NOMO-1 treated with DMSO at 0.1 percent for 48 hours (cell line): ENCODE measurements around the gene CPED1.

Source experiments
- DNase-seq: peaks from one replicate; lab custom pipeline; 2025; ENCODE audit not compliant: unreplicated experiment; lab: John Stamatoyannopoulos, UW

CPED1 gene

DNA sequence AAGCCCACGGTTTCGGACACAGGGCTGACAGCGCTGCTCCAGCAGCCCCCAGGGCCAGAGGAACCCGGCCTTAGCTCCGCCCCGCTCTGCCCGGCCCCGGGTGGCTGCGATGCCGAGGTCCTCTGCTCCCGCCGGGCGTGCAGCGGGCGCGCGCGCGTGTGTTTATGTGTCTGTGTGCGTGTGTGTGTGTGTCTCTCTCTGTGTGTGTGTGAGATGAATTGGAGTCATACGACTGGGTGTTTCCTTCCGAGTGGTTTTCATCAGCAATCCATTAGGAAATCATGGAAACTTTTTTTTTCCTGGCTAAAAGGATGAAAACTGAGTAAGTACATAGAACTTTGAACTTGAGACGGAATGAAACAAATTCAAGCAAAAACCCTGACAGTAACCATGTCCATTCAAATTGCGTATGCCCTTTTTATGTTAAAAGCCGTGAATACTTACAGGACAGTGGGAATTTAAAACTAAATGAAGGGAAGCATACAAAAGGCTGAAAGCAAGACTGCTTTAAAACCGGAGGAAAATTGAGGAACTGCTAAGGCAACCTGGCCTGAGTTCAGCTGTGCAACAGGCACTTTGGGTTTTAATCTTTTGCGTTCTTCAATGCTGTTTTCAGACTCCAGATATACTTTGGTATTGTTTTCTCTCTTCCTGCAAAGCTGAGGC lies at the start of gene CPED1:
TSS of gene CPED1 (plus strand) at position 121 of the 666 bp plus-strand sequence. CDS start 911 bp downstream, outside the sequence.
- no peak for DNase-seq

DNA sequence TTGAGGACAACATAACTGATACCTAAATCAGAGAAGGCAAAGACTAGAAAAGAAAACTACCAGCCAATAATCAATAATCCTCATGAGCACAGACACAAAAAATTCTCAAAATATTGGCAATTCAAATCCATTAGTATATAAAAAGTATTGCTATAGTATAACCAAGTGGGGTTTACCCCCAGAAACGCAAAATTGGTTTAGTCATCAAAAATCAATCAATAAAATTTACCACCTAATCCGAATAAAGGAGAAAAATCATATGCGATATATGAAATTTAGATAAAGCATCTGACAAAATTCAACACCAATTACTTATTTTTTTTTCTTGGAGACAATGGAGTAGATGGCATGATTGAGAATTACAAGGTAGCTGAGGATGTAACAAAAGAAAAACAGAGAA lies 49.2 kb upstream of the CPED1 start:
- DNase-seq, result no peak

DNA sequence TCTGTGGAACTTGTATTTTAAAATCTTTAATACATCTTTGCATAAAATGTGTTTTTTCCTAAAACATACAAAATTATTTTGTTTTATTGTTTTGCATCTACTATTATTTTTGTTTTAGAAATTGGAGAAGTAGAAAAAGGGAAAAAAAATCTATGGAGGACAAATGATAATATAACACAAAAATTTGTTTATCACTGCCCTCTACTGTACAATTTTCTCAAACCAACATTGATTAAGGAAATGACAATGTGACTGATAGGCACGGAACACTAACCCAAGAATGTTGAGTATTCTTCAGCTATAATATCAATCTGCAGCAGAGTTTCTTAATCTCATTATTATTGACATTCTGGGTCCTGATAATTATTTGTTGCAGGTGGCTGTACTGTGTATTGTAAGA lies 47.4 kb upstream of the CPED1 start:
- DNase-seq, result peak; percentile 2

DNA sequence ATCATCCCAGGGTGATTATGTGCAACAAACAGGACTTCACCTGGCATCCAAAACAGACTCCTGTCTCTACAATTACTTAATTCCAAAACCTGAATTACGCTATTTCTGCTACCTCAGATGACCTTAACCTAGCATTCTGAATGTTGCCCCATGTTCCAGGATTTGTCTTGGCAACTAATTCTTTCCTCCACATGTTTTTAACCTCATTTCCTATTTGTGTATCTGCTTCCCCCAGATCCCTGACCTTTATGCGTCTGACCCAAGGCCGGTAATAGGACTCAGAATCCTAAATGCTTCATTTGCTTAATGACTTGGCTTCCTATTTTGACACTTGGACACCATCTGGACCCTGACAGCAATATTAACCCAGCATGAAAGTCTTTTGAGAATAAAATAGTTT lies 46.7 kb upstream of the CPED1 start:
- no peak for DNase-seq

DNA sequence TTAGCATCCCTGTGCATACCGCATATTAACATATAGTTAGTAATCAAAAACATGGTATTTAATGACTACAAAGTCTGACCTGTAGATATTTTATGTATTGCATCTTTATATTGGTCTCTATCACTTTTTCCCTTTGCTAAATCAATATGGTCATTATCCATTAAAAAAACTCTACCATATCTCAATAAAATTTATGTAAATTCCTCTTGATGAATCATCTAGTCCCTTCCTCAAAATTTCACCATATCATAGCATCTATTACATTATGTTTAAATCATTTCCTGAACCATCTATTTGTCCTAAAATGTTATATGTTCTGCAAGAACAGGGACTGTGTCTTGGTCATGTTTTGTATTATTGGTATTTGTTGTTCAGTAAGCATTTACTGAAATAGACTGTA lies 45.6 kb upstream of the CPED1 start:
- DNase-seq, result no peak

GRCh38 chr7:120944826-120945562 lies 43.5 kb upstream of the CPED1 start:
- no peak for DNase-seq

DNA sequence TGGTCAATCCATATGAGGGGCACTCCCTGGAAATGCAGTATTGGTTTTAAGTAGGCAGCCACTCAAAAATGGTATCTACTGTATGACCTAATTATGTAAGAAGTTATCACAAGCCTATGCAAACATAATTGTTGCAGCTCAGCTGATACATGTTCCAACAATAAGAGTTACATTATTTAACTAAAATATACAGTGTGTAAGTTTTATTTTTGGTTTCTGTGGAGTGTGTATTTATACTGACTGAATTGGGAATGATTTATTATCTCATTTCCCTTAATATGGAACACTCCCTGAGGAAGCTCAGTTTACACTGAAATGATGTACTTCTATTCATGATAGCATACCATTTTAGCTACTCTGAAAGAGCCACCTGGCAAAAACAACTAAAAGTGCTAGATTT lies 40.5 kb upstream of the CPED1 start:
- DNase-seq, result no peak

DNA sequence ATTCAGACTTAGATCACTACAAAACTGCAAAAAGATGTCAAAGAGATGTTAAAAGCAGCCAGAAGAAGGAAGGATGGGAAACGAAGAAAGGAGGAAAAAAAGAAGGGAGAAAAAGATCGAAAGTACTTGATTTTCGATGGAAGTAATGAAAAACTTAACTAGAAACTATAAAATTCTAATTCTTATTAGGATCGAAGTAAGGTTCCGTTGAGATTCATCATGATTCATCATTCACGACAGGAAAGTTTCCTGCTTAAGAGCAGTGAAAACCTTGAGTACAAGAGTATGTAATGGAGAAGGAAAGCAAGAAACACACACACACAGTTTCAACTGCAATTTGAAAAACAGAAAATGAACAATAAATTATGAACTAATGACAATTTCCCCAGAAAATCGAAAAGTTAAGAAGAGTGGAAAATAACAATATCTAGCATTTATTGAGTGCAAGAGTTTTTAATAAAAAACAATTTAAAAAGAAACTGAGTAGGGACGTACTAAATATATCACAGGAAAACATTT lies 39.1 kb upstream of the CPED1 start:
- no peak for DNase-seq

DNA sequence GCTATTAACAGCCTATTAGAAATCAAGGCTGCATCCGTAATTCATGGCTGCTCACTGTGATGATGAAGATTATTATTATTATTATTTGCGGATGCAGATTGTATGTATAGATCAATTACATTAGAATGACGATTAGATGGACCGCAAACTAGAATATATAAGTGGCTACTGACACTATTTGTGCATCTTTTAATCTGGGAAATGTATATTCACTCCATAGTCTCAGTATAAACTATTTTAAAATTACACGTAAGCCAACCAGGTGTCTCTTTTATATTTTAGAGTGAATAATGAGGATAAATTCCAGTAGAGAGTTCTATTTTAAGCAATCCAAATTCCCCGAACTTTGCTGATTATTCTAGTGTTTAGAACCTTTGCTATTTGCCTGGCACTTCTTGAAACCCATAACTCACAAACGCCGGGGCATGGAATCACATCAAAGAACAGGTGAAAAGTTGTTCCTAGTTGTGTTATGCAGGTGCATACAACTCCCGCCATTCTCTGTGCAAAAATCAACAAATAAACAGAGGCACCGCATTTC lies 38.4 kb upstream of the CPED1 start:
- DNase-seq, result no peak

DNA sequence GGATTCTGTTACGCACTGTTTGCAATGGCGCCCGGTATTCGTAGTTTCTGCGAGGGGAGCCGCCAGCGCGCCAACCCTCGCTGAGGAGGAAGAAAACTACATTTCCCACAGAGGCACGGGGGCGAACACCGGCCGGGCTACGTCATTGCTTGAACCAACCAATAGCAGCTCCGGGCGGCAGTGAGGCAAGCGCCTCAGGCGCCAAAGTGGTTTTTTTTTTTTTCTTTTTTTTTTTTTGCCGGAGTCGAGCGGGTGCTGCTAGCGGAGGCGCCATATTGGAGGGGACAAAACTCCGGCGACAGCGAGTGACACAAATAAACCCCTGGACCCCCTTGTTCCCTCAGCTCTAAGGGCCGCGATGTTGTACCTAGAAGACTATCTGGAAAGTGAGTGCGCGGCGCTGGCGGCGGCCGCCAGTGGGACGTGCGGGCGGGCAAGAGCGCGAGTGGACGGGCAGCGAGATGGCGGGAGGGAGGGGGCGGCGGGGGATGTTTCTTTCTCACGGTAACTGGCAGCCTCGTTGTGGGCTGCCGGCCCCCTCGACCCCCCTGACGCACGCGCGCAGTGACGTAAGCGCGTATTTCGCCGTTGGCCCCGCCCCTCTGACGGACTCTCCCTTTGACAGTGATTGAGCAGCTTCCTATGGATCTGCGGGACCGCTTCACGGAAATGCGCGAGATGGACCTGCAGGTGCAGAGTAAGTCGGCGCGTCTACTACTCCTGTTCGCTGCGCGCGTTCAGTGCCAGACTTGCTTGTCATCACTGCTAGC lies 37.8 kb upstream of the CPED1 start, which contains the start of gene ING3:
TSS of gene ING3 (plus strand) at position 239 of the 770 bp plus-strand sequence. CDS start at position 359, 120 bp downstream.
- peak; percentile 80 for DNase-seq

DNA sequence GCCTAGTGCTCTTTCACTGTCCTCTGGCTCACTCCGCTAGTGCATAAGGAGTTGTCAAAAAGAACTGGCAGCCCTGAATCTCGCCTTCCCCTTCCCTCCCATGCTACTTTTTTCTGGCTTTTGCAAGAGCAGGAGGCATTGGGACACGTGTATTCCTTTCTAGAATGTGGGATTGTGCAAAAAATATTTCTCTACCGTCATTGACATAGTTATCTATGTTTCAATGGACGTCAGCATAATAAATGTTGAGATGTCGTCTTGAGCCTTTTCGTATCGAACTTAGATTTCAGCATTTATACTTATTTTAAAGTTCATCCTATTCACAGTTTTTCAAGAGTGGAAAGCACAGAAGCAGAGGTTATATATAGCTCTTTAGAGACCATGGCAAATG lies 37.2 kb upstream of the CPED1 start:
- DNase-seq, result no peak

DNA sequence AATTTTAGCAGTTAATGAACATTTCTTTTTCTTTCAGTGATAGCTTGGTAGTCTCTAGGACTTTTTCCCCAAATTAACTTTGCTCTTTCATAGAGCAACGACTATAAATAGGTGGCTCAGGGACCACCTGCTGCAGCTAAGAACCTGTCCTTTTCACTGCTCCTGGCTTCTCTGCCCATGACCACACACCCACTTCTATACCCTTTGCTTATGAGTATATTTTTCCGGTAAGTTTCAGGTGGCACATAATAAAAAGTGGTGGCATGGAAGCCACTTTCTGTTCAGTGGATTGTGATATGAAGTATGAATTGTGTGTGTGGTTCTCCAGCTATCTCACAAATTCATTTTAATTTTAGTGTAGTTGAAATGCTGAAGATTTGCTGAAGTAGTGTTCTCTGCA lies 36.7 kb upstream of the CPED1 start:
- no peak for DNase-seq

DNA sequence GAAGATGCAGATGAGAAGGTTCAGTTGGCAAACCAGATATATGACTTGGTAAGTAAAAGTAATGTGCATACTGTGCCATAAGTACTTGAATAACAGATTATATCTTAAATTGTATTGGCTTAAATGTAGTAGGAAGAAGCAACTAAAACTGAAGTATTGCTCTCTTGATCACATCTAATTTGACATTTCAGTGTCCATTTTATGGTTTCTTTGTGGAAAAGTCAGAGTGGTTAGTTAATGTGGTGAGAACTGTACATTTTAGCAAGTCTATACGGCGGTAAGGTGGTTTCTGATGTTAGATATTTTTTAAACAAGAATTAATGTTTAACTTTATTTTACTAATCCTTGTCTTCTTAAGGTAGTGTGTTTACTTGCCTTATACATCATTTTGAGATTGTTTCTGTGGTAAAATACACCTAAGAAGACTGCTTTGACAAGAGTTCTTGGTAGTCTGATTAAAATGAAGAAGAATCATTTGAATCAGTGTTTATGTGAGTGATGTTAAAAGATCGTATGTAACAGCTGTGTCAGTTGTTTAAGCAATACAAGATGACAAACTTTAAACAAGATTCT lies 32.8 kb upstream of the CPED1 start:
- no peak for DNase-seq

GRCh38 chr7:120959929-120960484 lies 28.5 kb upstream of the CPED1 start:
- no peak for DNase-seq

GRCh38 chr7:120960714-120961113 lies 27.8 kb upstream of the CPED1 start:
- no peak for DNase-seq

GRCh38 chr7:120961638-120962173 lies 26.8 kb upstream of the CPED1 start:
- no peak for DNase-seq

DNA sequence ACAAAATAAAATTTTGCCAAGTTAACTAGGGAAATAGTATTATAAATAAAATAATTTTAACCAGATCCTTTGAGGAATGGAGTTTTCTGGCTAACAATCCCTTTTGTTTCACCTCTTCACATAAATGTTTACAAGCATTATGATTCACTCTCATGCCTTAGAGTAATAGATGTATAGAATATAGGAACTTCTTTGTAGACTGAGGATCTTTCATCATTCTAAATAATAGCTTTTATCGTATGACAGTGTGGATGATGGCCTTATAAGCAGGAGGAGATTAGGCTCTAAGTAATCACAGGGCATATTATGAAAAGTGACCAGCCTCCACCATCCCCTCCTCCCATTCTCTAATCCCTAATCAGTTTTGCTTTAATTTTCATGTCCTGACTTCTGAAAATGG lies 24.4 kb upstream of the CPED1 start:
- no peak for DNase-seq

- no peak for DNase-seq
Observed at GRCh38 chr7:120966961-120967360, 21.6 kb upstream of the CPED1 start.

DNA sequence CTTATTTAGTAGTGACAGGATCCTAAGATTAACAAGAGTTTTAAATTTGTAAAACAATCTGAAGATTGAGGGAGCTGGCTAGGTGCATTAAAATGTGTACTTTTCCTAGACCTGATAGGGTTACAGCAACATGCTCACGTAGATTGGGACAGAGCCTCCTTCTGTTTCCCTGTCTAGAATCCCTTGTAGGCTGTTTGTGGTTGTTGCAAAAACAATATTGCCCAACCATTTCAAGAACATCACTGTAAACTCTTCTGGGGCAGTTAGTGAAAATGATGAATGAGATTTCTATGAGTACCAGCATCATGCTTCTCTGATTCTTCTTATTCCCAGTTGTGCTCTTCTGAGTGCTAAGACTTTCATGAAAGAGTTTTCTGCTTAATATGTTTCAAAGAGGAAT lies 14.7 kb upstream of the CPED1 start:
- DNase-seq, result no peak

GRCh38 chr7:120979765-120980499 lies 8.6 kb upstream of the CPED1 start:
- DNase-seq, result no peak
